ENCODE results near the gene ANKRD28. TPM values are rescaled to one million over a fixed set of nuclear protein-coding genes. Genes with fewer than 3 reads are reported as not detected.

ANKRD28 gene
- total and polyA plus RNA-seq, 2 of the 8 experiments (the other 6 are each of a cell fraction or from before 2014, with no cell fraction given) = 39.1 to 61.7 TPM

DNA sequence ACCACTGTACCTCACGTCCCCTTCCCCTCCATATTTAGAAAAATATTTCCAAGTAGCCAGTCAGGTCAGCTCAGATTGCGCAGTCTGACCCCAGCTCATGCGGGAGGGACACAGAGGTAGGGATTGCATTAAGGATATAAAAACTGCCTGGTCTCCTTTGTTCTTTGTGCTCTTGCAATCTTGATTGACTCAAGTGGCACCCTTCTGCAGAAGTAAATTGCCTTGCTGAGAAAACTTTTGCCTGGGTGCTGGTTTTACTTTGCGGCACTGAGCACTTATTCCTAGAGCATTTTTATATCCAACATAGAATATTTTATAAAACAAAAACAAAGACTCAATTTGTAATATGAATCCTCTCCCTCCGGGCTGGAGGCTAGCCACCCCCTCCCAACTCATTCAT, 141.4 kb downstream of the ANKRD28 start:
- Histone ChIP-seq H3K27me3 (replicated peaks in 1 of 4; ENCODE audit: control insufficient read depth in 3 of 4, extremely low read depth in 1 of 4, insufficient read depth in 3 of 4, low read length in 3 of 4) (no peaks in the 10 kb centered on the region), H3K9ac (replicated peaks in 1 of 4; ENCODE audit: extremely low read depth in 1 of 4, low read depth in 3 of 4, low read length in 3 of 4) (no peak overlapping the region), H3K9me3 (ENCODE audit: insufficient read depth in 2 of 2, low read depth in 1 of 2, low read length in 1 of 2) (no peaks in the 10 kb centered on the region), H3K56ac (replicated peaks; ENCODE audit: insufficient read length, low read depth, low read length) (no peak overlapping the region), H4K8ac (ENCODE audit: extremely low read depth, insufficient read depth, low read length) (no peak overlapping the region), H3K36me3 (ENCODE audit: control insufficient read depth in 2 of 4, insufficient read depth in 4 of 4, low read length in 3 of 4) (no peaks in the 10 kb centered on the region), H2BK15ac (ENCODE audit: low read length) (no peak overlapping the region), H3K4me2 (ENCODE audit: insufficient read depth in 1 of 2, low read depth in 2 of 2, low read length in 2 of 2) (no peak overlapping the region), H4K5ac (ENCODE audit: insufficient read length, low read depth, low read length) (no peak overlapping the region), H3K23me2 (ENCODE audit: low read depth, low read length) (no peaks in the 10 kb centered on the region), H3K4ac (replicated peaks; ENCODE audit: insufficient read length, low read depth, low read length) (no peak overlapping the region), H2AFZ (ENCODE audit: low read length) (no peak overlapping the region), H3K14ac (ENCODE audit: insufficient read length) (no peak overlapping the region), H3K23ac (ENCODE audit: insufficient read length) (no peak overlapping the region), H2BK20ac (ENCODE audit: low read length) (no peak overlapping the region), H2BK5ac (ENCODE audit: low read depth, low read length) (peak overlapping the region; percentile 73; the same call in 1 of the 2 replicates), H4K91ac (replicated peaks; ENCODE audit: insufficient read length, low read length) (no peak overlapping the region), H3K79me2 (ENCODE audit: control insufficient read depth in 1 of 2, insufficient read depth in 2 of 2, low read length in 2 of 2) (no peaks in the 10 kb centered on the region), H3K18ac (ENCODE audit: extremely low read depth, low read length) (peak overlapping the region; percentile 13; the same call in 1 of the 2 replicates), H3K79me1 (ENCODE audit: low read depth, low read length) (no peaks in the 10 kb centered on the region), H2BK120ac (replicated peaks; ENCODE audit: low read depth, low read length) (no peak overlapping the region), H3K4me3 (ENCODE audit: extremely low read depth in 1 of 4, insufficient read depth in 2 of 4, low read depth in 3 of 4, low read length in 4 of 4) (no peak overlapping the region), H2BK12ac (ENCODE audit: low read depth, low read length) (peak overlapping the region; percentile 82), H3K4me1 (replicated peaks in 1 of 4; ENCODE audit: control insufficient read depth in 3 of 4, insufficient read depth in 4 of 4, low read length in 3 of 4) (peaks cover 0 to 11% (median 8%) of the 10 kb centered on the region in 4 experiments; a peak in 4 of 7 replicates), H3K27ac (ENCODE audit: low read depth, low read length) (no peak overlapping the region), H4K20me1 (replicated peaks in 1 of 2; ENCODE audit: control insufficient read depth in 1 of 2, insufficient read depth in 2 of 2, low read length in 2 of 2) (no peaks in the 10 kb centered on the region), H2AK5ac (ENCODE audit: low read depth, low read length) (no peak overlapping the region)
- WGBS, 2 experiments (ENCODE audit: extremely low coverage in 1 of 2, insufficient coverage in 1 of 2, insufficient read length in 1 of 2, insufficient replicate concordance in 2 of 2, low coverage in 1 of 2, low lambda C conversion rate in 2 of 2, missing lambda C conversion rate in 1 of 2) = 70% methylated on average over 5 of the region's 5 CpGs; no CpG with 5 or more reads in 1 of the 2 experiments
- DNase-seq (ENCODE audit: low read depth in 1 of 2, low spot score in 2 of 2) (no peak), FAIRE-seq (no peak)
- ChIA-PET POLR2A (ENCODE audit: partially characterized antibody) (no interaction called here), CTCF (ENCODE audit: partially characterized antibody) (interaction anchor here (1.4 kb wide), 1 partner anchor 25 kb away, joined by 3 read pairs; no protein-coding TSS in a partner anchor)
- TF ChIP-seq SRF (IDR thresholded peaks at IDR 0.05; ENCODE audit: low read depth, low read length) (no peak), NANOG (IDR thresholded peaks at IDR 0.05; ENCODE audit: insufficient read depth, low read depth, low read length, poor library complexity, severe bottlenecking) (no peak), BCL11A (IDR thresholded peaks at IDR 0.05; ENCODE audit: low read depth in 2 of 2, low read length in 2 of 2) (no peak), RAD21 (IDR thresholded peaks at IDR 0.05 in 1 of 2, conservative IDR thresholded peaks at IDR 0.05 in 1 of 2; ENCODE audit: low read depth in 2 of 2, low read length in 2 of 2) (no peak), EP300 (IDR thresholded peaks at IDR 0.05; ENCODE audit: borderline replicate concordance in 1 of 2, low read depth in 2 of 2, low read length in 2 of 2) (no peak), CBX8 (IDR thresholded peaks at IDR 0.05; ENCODE audit: borderline replicate concordance, low read depth, low read length) (no peak), CHD2 (IDR thresholded peaks at IDR 0.05; ENCODE audit: low read length) (no peak)
